GM19455 (cell line): ENCODE measurements around the gene CRISPLD2.
"Not testable (repeated sequence)": the region's sequence is repeated elsewhere in the genome, so short reads cannot be mapped to it uniquely, and the experiment has no call there.

Experiments
- ATAC-seq: cut with Tn5 transposase; IDR thresholded peaks from one replicate; pipeline ENCODE4 v1.9.1; 2021; ENCODE audit not compliant: unreplicated experiment

The CRISPLD2 gene

GRCh38 chr16:84821728-84822689 lies 2.2 kb downstream of the CRISPLD2 start:
- ATAC-seq, result no peak

DNA sequence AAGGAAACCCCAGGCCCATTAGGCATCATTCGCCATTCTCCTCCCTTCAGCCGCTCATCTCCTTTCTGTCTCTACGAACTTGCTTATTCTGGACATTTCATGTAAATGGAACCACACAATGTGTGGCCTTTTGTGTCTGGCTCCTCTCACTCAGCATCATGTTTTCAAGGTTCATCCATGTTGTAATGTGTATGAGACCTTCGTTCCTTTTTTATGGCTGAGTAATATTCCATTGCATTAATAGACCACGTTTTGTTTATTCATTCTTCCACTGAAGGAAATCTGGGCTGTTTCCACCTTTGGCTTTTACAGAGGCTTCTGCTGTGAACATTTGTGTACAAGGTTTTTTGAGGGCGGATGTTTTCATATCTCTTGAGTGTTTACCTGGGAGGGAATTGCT lies 3.2 kb downstream of the CRISPLD2 start:
- no peak for ATAC-seq

- no peak for ATAC-seq
Observed at GRCh38 chr16:84823484-84823883, 3.7 kb downstream of the CRISPLD2 start.

- no peak for ATAC-seq
Observed at GRCh38 chr16:84823926-84824325, 4.1 kb downstream of the CRISPLD2 start.

DNA sequence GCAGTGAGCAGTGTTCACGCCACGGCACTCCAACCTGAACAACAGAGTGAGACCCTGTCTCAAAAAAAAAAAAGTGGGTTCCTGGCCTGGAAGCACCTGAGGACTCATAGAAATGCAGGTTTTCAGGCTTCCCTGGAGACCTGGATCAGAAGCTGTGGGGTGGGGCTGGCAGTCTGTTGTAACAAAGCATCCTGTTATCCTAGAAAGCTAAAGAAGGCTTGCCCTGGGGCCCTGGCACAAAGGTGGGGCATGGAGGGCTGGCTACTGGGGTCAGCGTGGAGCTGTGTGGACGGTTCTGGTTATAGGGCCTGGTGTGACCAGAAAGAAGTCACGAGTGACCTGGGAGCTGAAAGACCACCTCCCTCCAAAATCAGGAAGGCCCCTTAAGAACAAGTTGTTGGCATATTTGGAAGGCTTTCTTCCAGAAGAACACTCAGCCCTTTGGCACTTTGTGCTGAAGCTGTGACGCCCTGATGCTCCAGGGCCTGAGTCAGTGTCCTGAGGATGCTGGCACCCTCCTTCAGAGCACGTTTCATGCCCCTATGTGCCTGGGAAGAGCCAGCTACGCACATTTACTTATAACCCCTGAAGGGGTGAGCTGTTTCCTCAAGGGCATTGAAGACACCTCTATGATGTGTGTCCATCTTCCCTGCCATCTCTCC lies 6.2 kb downstream of the CRISPLD2 start:
- no peak for ATAC-seq

DNA sequence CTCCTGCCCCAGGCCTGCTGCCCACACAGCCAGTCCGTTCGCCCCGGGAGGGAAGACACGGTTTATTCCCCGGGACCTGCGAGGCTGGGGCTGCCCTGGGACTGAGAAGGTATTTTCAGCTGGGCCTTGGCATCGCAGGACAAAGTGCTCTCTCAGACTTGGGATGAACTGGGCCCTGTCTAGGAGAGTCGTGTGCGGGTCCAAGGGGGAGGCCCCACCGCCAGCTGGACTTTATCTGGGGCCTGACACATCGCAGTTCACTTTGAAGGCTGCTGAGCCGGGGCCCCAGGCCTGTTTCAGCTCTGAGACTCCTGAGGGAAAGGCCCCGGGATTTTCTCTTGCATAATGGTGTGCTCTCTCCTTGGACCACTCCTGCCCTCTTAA lies 6.8 kb downstream of the CRISPLD2 start:
- no peak for ATAC-seq

- ATAC-seq, result no peak
Observed at GRCh38 chr16:84827131-84827574, 7.4 kb downstream of the CRISPLD2 start.

- ATAC-seq, result no peak
Observed at GRCh38 chr16:84827897-84828296, 8.1 kb downstream of the CRISPLD2 start.

GRCh38 chr16:84828322-84828721 lies 8.5 kb downstream of the CRISPLD2 start:
- no peak for ATAC-seq

DNA sequence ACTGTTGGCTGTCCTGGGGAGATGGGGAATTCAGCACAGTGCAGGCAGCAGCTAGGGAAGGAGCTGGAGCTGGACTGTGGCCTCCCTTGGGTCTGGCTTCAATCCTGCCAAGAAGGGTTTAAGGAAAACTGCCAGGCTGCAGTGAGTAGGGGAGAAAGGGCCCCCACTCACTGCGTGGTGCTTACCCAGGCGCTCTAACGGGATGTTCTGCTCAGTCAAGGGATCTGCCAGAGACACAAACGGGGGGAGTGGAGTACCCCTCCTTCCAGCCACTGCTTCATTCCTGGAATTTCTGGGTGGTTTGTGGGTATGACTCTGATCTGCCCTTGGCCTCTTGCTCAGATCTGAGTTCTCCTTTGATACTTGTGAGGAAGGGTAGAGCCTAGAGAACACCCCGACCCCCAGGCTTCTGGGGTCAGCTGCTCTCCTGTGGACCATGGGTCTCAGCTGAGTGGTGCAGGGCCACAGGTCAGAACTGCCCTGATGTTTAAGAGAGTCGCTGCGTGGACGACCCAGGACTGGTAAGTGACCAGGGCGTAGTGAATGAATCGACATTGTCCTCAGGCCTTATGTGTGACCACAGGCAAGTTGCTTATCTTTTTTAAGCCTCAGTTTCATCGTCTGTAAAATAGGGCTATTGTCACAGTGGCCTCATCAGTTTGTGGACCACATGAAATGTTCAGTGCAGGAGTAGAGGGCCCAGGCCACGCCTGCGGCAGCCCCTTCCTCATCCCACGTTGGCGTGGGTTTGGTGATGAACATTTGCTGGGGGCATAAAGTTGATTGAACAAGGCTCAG lies 9.6 kb downstream of the CRISPLD2 start:
- no peak for ATAC-seq

GRCh38 chr16:84830765-84831384 lies 11.1 kb downstream of the CRISPLD2 start:
- ATAC-seq, result no peak

GRCh38 chr16:84831728-84832127 lies 11.9 kb downstream of the CRISPLD2 start:
- ATAC-seq, result not testable (repeated sequence)

GRCh38 chr16:84832488-84833143 lies 12.8 kb downstream of the CRISPLD2 start:
- no peak for ATAC-seq

GRCh38 chr16:84833144-84833500 lies 13.3 kb downstream of the CRISPLD2 start:
- ATAC-seq, result no peak

DNA sequence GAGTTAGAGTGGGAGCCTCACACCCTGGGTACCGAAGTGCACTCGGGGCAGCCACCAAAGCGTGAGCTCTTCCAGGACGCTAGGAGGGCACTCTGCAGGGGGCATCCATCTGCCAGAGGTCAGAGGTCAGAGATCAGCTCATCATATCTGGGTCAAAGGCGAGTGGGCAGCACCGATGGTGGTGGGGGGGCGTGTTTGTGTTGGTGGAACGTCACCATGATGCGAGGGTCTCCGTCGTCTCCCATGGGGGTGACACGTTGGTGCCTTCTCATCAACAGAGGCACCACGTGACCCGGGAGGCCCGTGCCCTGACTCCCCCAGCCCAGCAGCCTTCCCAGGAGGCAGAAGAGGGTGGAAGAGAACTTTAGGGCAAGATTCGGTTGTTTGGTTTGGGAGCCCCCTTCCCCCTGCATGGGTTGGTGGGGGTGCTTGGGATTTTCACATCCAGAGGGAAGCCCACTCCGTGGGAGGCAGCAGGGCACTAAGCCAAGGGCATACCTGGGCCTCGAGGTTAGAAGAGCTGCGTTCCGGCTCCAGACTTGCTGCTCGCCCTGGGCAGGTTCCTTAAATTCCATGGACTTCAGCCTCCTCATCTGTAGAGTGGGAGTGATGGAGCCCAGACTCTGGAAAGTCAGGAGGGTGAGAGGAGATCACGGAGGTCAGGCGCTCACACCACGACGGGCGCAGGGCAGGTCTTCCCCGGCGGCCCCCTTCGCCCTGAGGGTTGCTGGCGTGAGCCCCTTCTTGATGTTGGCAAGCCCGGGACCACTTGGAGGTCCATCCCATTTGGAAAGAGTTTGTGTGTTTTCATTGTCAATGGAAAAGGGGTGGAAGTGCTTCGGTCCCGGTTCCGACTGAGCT lies 14.0 kb downstream of the CRISPLD2 start:
- ATAC-seq, result no peak

DNA sequence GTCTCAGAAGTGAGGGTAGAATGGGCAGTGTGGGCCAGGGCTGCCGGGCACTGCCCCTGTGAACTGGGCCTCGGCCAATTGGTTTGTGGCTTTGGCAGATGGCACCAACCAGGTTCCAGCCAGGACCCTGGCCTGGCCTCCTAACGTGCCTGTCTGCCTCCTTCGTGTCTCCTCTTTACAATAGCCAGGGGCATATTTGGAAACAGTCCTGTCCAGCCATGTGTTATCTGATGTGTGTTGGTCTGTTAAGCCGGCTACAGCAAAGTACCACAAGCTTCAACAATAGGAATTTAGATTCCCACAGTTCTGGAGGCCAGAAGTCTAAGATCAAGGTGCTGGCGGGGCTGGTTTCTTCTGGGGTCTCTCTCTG lies 14.6 kb downstream of the CRISPLD2 start:
- ATAC-seq, result no peak

DNA sequence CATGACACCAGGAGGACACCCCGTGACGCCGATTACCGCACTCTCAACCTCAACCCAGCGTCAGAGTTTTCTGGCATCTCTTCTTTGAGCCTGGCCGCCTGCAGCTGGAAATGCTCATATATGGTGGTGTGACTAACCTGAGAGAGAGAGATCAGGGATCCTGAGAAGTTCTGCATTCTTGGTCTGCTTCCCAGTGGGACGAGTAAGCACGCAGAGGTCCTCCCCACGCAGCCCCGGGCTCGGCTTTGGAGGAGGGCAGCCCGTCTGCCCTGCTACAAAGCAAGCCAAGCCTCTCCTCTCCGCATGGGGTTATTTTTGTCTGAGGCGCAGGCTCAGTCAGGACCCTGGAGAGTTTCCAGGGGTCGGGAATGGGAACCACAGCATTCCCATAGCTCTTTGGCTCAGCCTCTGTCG lies 16.5 kb downstream of the CRISPLD2 start:
- no peak for ATAC-seq

DNA sequence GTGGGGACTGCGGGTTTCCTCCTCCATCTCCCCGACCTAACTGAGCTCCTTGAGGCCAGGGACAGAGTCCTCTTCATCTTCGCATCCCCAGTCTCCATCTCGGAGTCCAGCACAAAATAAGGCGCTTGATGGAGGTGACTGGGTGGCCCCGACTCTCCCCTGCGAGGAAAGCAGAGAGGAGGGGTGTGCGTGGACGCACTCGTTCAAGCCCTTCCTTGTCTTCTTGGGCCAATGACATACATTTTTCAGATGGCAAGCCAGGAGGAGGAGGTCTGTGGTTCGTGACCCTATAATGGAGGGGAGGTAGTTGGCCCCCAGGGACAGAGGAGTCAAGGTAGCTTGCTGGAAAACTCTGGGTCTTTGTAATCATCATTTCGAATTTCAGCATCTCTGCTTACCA lies 17.2 kb downstream of the CRISPLD2 start:
- no peak for ATAC-seq

DNA sequence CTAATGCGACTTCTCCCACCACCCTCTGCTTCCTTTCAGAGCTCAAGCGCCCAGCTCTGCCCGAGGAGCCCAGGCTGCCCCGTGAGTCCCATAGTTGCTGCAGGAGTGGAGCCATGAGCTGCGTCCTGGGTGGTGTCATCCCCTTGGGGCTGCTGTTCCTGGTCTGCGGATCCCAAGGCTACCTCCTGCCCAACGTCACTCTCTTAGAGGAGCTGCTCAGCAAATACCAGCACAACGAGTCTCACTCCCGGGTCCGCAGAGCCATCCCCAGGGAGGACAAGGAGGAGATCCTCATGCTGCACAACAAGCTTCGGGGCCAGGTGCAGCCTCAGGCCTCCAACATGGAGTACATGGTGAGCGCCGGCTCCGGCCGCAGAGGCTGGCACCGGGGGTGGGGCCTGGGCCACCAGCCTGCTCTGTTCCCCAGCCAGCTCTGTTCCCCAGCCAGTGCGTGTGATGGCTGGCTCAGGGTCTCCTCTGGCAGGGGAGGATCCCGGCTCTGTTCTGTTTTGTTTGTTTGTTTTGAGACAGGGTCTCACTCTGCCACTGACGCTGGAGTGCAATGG lies 18.7 kb downstream of the CRISPLD2 start:
- no peak for ATAC-seq
